HEK293T (cell line): Measurements from ENCODE around the gene PITX1.

Source experiments
- ARNT ChIP-seq: fragments of 450-650 bp; IDR thresholded peaks from 2 replicates; pipeline ENCODE4 v1.6.1; 2017; ENCODE audit warnings: mild to moderate bottlenecking
- BHLHE40 ChIP-seq: fragments of 450-650 bp; IDR thresholded peaks from 2 replicates; pipeline ENCODE4 v1.6.1; 2016; ENCODE audit warnings: mild to moderate bottlenecking, moderate library complexity, borderline replicate concordance
- ELF4 ChIP-seq: fragments of 450-650 bp; IDR thresholded peaks from 2 replicates; pipeline ENCODE4 v1.6.1; 2017; ENCODE audit warnings: antibody characterized with exemption
- FOXK2 ChIP-seq: fragments of 450-650 bp; IDR thresholded peaks from 2 replicates; pipeline ENCODE4 v1.6.1; 2016; ENCODE audit warnings: mild to moderate bottlenecking
- FOXM1 ChIP-seq: fragments of 450-650 bp; IDR thresholded peaks from 2 replicates; pipeline ENCODE4 v1.6.1; 2017; ENCODE audit warnings: mild to moderate bottlenecking, borderline replicate concordance
- SP1 ChIP-seq: fragments of 450-650 bp; IDR thresholded peaks from 2 replicates; pipeline ENCODE4 v1.6.1; 2017
- SUZ12 ChIP-seq: fragments of 450-650 bp; IDR thresholded peaks from 2 replicates; pipeline ENCODE4 v1.6.1; 2016; ENCODE audit warnings: mild to moderate bottlenecking
- TARDBP ChIP-seq: fragments of 450-650 bp; IDR thresholded peaks from 2 replicates; pipeline ENCODE4 v1.6.1; 2016
- ZNF384 ChIP-seq: fragments of 450-650 bp; IDR thresholded peaks from 2 replicates; pipeline ENCODE4 v1.6.1; 2016

DNA sequence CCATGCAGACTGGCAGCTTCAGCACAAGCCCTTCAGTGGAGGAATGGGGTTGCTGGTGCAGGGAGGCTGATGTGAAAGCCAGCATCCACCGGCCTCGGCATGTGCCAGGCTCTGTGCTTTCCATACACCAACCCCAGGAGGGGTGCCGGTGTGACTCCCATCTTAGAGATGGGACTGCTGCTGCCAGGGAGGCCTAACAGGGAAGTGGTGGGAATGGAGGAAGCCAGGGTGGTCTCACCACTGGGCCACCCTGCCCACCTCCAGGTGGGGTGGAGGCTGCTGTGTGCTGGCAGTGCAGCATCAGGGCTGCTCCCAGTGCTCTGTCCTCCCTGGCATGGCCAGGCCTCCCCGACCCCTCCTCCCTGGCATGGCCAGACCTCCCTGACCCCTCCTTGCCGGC lies 32.8 kb upstream of the PITX1 start:
- TF ChIP-seq BHLHE40 (no peak), SUZ12 (no peak), TARDBP (no peak), ARNT (no peak), SP1 (no peak), ZNF384 (no peak), FOXM1 (no peak), ELF4 (no peak), FOXK2 (no peak)
